Endothelial cell of umbilical vein (primary cell): Measurements from ENCODE around the gene TBX1. TPM values are rescaled to one million over a fixed set of nuclear protein-coding genes. Genes with fewer than 3 reads are reported as not detected.

Experiments
- BruUV-seq: library from RNA; stranded (reverse); fragments of 400-500 nt; replicated peaks from 2 replicates; lab custom pipeline; 2021; lab: Mats Ljungman, UMichigan
- CTCF ChIA-PET: fragments of 300-600, 350-600 bp; sonication (Branson Sonifier 250); formaldehyde crosslinking; loops from one replicate; lab custom pipeline; 2021; ENCODE audit warnings: antibody characterized with exemption, inconsistent platforms; lab: Charles Lee
- POLR2A ChIA-PET: fragments of 300-600, 350-600 bp; sonication (Branson Sonifier 250); formaldehyde crosslinking; loops from one replicate; lab custom pipeline; 2021; ENCODE audit warnings: antibody characterized with exemption, inconsistent platforms; lab: Charles Lee
- DNase-seq: peaks from one replicate; pipeline ENCODE4 v3.0.0-alpha.2; 2011; ENCODE audit warnings: low read depth, low spot score
- FAIRE-seq: peaks from 2 replicates; lab custom pipeline; 2011; peaks lifted over from hg19 to GRCh38; lab: Jason Lieb, UNC
- H2AFZ ChIP-seq: 2 replicates; pipeline ENCODE4 v1.6.0; 2012; ENCODE audit warnings: low read depth, low read length, control low read depth, inconsistent platforms
- H3K27ac ChIP-seq: 2 replicates; pipeline ENCODE4 v1.5.1; 2011; ENCODE audit warnings: low read depth, mild to moderate bottlenecking, control low read depth, low read length, moderate library complexity; ENCODE audit not compliant: insufficient read depth
- H3K27me3 ChIP-seq, 2 experiments: 2 replicates each; pipeline versions ENCODE4 v1.6.0 to v1.6.1; 2011; ENCODE audit warnings: low read length in 2 of 2, mixed read lengths in 1 of 2; ENCODE audit not compliant: control insufficient read depth in 2 of 2, insufficient read depth in 2 of 2
- H3K36me3 ChIP-seq, 2 experiments: 2 replicates in 1 of 2; 3 replicates in 1 of 2; pipeline ENCODE4 v1.5.1; 2011; ENCODE audit warnings: low read length in 2 of 2, mild to moderate bottlenecking in 1 of 2, moderate library complexity in 1 of 2; ENCODE audit not compliant: control insufficient read depth in 2 of 2, insufficient read depth in 2 of 2; ENCODE audit errors: extremely low read depth in 1 of 2
- H3K4me1 ChIP-seq: 3 replicates; pipeline ENCODE4 v1.5.1; 2011; ENCODE audit warnings: mild to moderate bottlenecking, low read length; ENCODE audit not compliant: control insufficient read depth, insufficient read depth; ENCODE audit errors: extremely low read depth
- H3K4me2 ChIP-seq: 2 replicates; pipeline ENCODE4 v1.6.1; 2011; ENCODE audit warnings: low read length, control low read depth, mixed read lengths; ENCODE audit not compliant: insufficient read depth
- H3K4me3 ChIP-seq, 3 experiments: fragments of 200-600 bp in 1 of 3; sonication (generic), shearing (Covaris generic) in 1 of 3; replicated peaks in 1 of 3; 2 replicates each; pipeline ENCODE4 v1.5.1; 2011 to 2016; ENCODE audit warnings: control low read depth in 3 of 3, low read length in 3 of 3, mild to moderate bottlenecking in 2 of 3, inconsistent platforms in 1 of 3, low read depth in 1 of 3, moderate library complexity in 1 of 3; ENCODE audit not compliant: insufficient read depth in 1 of 3
- H3K79me2 ChIP-seq: 2 replicates; pipeline ENCODE4 v1.6.0; 2012; ENCODE audit warnings: low read length, inconsistent platforms; ENCODE audit not compliant: control insufficient read depth, insufficient read depth
- H3K9ac ChIP-seq: replicated peaks from 2 replicates; pipeline ENCODE3; 2011; ENCODE audit warnings: low read length, control low read depth; ENCODE audit not compliant: insufficient read depth; ENCODE audit errors: extremely low read depth
- H3K9me1 ChIP-seq: replicated peaks from 3 replicates; pipeline ENCODE4 v1.6.0; 2011; ENCODE audit warnings: mild to moderate bottlenecking, low read length; ENCODE audit not compliant: control insufficient read depth, insufficient read depth; ENCODE audit errors: extremely low read depth
- H3K9me3 ChIP-seq: replicated peaks from 2 replicates; pipeline ENCODE4 v1.5.1; 2012; ENCODE audit warnings: low read length, inconsistent platforms; ENCODE audit not compliant: control insufficient read depth, insufficient read depth
- H4K20me1 ChIP-seq: replicated peaks from 2 replicates; pipeline ENCODE3; 2011; ENCODE audit warnings: mild to moderate bottlenecking, low read length; ENCODE audit not compliant: control insufficient read depth, insufficient read depth; ENCODE audit errors: extremely low read depth
- CTCF ChIP-seq, 2 donors: IDR thresholded peaks; 1 replicate in 1 of 2; 2 replicates in 1 of 2; pipeline ENCODE4 v1.5.1; 2011; ENCODE audit warnings: low read length in 2 of 2, mild to moderate bottlenecking in 2 of 2, moderate library complexity in 2 of 2, control low read depth in 1 of 2, inconsistent platforms in 1 of 2, low read depth in 1 of 2; ENCODE audit not compliant: insufficient read depth in 1 of 2; ENCODE audit errors: extremely low read depth in 1 of 2
- EZH2 ChIP-seq: IDR thresholded peaks from 2 replicates; pipeline ENCODE4 v1.6.1; 2012; ENCODE audit warnings: borderline replicate concordance, low read depth, mild to moderate bottlenecking, moderate library complexity, low read length, inconsistent platforms; ENCODE audit not compliant: severe bottlenecking
- FOS ChIP-seq: IDR thresholded peaks from 2 replicates; pipeline ENCODE4 v1.6.1; 2011; ENCODE audit warnings: mild to moderate bottlenecking, low read length, moderate library complexity, borderline replicate concordance; ENCODE audit not compliant: insufficient read depth
- GATA2 ChIP-seq: IDR thresholded peaks from 2 replicates; pipeline ENCODE4 v1.7.0; 2011; ENCODE audit warnings: low read depth, mild to moderate bottlenecking, moderate library complexity, mixed read lengths, low read length; ENCODE audit not compliant: insufficient read length, insufficient read depth
- JUN ChIP-seq: IDR thresholded peaks from 2 replicates; pipeline ENCODE4 v1.6.1; 2011; ENCODE audit warnings: borderline replicate concordance, low read depth; ENCODE audit not compliant: insufficient read length, insufficient read depth
- MYC ChIP-seq: IDR thresholded peaks from one replicate; pipeline ENCODE4 v1.6.1; 2011; ENCODE audit warnings: mild to moderate bottlenecking, low read depth, low read length
- POLR2A ChIP-seq: IDR thresholded peaks from 2 replicates; pipeline ENCODE4 v1.6.1; 2012; ENCODE audit warnings: low read depth, mild to moderate bottlenecking, control low read depth, low read length
- POLR2AphosphoS5 ChIP-seq: IDR thresholded peaks from 2 replicates; pipeline ENCODE4 v1.6.1; 2012; ENCODE audit warnings: low read depth, mild to moderate bottlenecking, control low read depth, low read length, moderate library complexity; ENCODE audit not compliant: insufficient read depth
- dilution Hi-C: fragments of 300-500 bp; cut with MboI; formaldehyde crosslinking; loops from one replicate; pipeline ENCODE4 v1.15.0; 2019; ENCODE audit warnings: low sequenced_read_pairs; ENCODE audit not compliant: extremely low pct_ligation_motif_present
- intact Hi-C: fragments of 100-400 bp; cut with micrococcal nuclease; formaldehyde crosslinking; loops from one replicate; pipeline ENCODE4 v1.10.0; 2022
- polyA plus RNA-seq, 4 experiments: library from polyadenylated mRNA; depleted of rRNA in 3 of 4; stranded (reverse) in 3 of 4; unstranded in 1 of 4; fragments of >200 nt; gene quantifications; 2 replicates each; pipeline versions ENCODE4 v1.2.1 to v1.2.3, GENCODE V29; 2011 to 2012; ENCODE audit warnings: missing spikeins in 1 of 4
- total RNA-seq: library from RNA; stranded (reverse); gene quantifications from 2 replicates; pipeline ENCODE4 v1.2.3, GENCODE V29; 2021

Gene TBX1
- total and polyA plus RNA-seq, 2 donors (not counting 3 experiments of a cell fraction or from before 2014, with no cell fraction given), result 11.0 to 30.2 TPM

DNA sequence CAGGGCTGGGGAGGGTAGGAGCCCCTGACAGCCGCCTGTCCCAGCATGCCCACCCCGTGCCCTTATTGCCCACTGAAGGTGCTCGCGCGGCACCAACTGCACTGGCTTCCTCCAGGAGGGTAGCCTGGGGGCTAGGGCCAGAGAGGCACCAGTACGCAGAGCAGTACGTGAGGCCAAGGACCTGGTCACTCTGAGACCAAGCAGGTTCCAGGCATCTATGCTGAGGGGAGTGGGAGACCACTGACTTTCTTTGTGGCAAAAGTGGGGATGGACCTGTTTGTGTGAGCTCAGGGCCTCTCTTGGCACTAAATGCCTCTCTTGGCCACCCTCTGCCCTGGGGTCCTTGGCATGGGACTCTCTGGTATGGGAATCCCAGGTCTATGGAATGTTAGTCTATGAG lies 26.4 kb upstream of the TBX1 start:
- Histone ChIP-seq H3K36me3 (no peaks in the 10 kb centered on the region), H3K4me2 (no peak overlapping the region), H3K9me1 (no peaks in the 10 kb centered on the region), H3K27ac (no peak overlapping the region), H3K27me3 (no peaks in the 10 kb centered on the region), H2AFZ (no peak overlapping the region), H3K9me3 (no peaks in the 10 kb centered on the region), H3K4me1 (peaks cover 3% of the 10 kb centered on the region), H3K9ac (no peak overlapping the region), H3K79me2 (no peaks in the 10 kb centered on the region), H3K4me3 (no peak overlapping the region), H4K20me1 (no peaks in the 10 kb centered on the region)
- TF ChIP-seq POLR2AphosphoS5 (no peak), FOS (no peak), EZH2 (no peak), JUN (no peak), POLR2A (no peak), CTCF (IDR thresholded peaks at IDR 0.05; ENCODE audit: extremely low read depth in 1 of 2, insufficient read depth in 1 of 2, low read depth in 1 of 2, low read length in 2 of 2) (no peak), GATA2 (no peak), MYC (no peak)
- ChIA-PET POLR2A (no interaction called here), CTCF (no interaction called here)
- no peak for DNase-seq
- no peak for FAIRE-seq
- dilution Hi-C loops (no loop called here), intact Hi-C loops (no loop called here)
- BruUV-seq, result no TSS peak
